NCI-H2029 (cell line): Measurements from ENCODE around the gene HS6ST2.
A peak's percentile ranks its signal among the peaks of the same experiment; 100 is the strongest.

Experiments
- DNase-seq: peaks from one replicate; lab custom pipeline; 2025; lab: John Stamatoyannopoulos, UW

Gene HS6ST2

GRCh38 chrX:132843363-132843762 is 115.1 kb downstream of the HS6ST2 start:
- no peak for DNase-seq

DNA sequence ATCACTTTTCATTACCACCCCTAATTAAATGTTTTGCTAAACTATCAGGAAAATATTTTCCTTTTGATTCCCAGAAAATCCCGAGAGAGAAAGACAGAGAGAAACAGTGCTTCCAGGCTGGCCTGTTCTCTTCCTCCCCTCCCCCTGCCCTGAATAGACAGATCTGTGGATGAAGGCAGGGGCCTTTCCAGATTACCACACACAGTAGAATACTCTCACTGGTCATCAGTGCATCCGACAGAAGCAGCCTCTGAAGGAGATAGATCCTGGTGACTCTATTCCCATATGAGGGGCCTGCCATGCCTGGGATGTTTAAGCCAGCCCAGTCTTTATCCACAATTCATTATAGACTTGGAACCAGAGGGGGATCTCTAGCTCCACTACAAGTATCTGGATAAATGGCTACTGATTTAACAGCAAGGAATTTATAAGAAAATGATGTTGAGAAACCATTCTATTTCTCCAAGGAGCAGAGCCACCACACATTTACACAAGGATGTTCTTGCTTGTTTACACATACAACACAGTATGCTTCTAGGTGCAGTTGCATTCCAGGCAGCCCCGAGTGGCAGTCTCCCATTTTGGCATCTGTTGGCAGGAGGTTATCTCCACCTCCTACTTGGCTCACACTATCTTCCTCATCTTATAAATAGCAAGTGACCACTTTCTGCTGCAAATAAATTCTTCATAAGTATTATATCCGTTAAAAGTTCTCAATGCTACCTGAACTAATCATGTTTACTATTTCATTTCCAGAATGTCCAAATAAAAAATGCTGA is 115.8 kb downstream of the HS6ST2 start:
- DNase-seq, result no peak

GRCh38 chrX:132837967-132838366 is 120.5 kb downstream of the HS6ST2 start:
- no peak for DNase-seq

- DNase-seq, result no peak
These were observed 121.3 kb downstream of the HS6ST2 start for GRCh38 chrX:132837126-132837525.

DNA sequence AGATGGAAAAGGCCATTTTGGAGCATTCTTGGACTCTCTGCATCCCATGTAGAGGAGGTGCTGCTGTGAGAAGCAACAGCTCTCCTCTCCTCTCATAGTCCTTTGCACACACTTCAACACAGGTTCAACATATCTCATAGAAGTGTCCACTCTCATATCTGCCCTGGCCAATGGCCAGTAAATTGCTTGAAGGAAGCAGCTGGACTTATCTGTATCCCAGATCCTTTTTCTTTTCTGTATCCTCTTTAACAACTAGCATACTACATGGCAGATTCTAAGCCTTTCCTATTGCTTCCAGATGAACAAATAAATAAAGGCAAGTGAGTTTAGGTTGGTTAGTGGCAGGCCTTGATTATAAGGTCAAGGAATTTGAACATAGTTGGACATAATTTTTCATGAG is 122.0 kb downstream of the HS6ST2 start:
- no peak for DNase-seq

- no peak for DNase-seq
These were observed 123.7 kb downstream of the HS6ST2 start for GRCh38 chrX:132834741-132835140.

GRCh38 chrX:132834109-132834508 is 124.3 kb downstream of the HS6ST2 start:
- no peak for DNase-seq

- no peak for DNase-seq
These were observed 125.1 kb downstream of the HS6ST2 start for GRCh38 chrX:132833373-132833772.

GRCh38 chrX:132831336-132831973 is 127.0 kb downstream of the HS6ST2 start:
- DNase-seq, result no peak

- no peak for DNase-seq
These were observed 135.8 kb downstream of the HS6ST2 start for GRCh38 chrX:132822634-132823012.

DNA sequence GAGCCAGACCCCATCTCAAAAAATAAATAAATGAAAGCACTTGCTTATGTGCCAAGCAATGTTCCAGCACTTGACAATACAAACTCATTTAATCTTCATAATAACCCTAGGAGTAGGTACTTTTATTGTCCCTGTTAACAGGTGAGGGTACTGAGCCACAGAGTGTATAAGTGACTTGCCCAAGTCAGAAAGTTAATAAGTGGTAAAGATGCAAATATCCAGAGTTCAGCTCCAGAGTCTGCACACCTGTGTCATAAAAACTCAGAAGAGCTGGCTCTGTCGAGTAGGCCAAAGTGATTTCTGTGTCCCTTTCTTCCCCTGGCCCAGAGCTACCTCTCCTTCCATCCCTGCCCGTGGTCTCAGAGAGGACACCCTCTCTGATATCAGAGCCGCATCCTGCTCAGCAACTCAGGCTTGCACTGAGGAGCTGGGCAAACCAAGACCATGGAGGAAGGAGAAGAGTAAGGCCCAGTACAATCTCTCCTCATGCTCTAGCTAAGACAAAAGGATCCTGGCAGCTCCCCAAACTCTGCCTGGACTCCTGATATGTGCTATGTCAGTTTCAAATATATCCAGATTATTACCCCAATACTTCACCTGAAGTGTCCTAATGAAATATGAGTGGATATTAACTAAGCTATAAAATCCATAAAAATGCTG is 136.3 kb downstream of the HS6ST2 start:
- DNase-seq, result no peak

DNA sequence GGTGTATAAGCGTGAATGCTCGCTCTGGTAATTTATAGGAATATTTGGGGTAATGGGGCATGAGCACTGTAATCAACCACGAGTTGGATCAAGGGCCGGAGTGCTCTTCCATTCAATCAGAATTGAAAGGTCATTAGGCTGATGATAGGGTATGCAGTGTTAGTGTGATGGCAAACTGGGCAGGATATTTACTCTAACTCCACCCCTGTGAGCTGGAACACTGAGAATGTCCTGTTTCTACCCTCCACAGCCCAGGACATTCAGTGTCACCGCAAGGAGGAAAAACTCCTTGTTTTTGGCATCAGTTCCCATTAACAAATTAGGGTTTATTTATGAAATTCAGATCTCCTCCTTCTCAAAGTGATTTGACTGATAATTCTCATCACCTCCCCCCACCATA is 137.8 kb downstream of the HS6ST2 start:
- DNase-seq, result no peak

DNA sequence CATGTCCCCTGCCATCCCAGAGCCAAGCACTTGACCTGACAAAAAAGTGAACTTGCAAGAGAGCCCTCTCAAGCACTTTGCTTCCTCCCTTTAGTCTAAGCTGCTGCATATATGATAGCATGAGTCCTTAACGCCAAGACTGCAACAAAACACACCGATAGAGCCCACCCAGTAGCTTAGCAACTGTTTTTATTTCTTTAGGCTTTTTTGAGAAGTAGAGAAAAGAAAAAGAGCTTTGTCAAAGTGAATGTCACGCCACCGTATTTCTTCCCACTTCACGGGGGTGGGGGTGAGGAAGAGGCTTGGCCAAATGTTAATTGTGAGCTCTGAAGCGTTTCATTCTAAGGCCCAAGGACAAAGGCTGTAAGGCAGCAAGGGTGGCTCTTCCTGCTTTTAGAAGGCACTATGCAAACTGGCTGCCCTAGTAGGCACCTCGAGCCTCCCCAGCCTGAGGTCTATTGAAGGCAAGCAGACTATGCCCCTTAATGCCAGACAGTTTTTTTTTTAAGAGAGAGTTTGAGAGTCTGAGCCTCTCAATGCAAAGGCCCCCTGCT is 138.6 kb downstream of the HS6ST2 start:
- no peak for DNase-seq

GRCh38 chrX:132818638-132819037 is 139.8 kb downstream of the HS6ST2 start:
- no peak for DNase-seq

DNA sequence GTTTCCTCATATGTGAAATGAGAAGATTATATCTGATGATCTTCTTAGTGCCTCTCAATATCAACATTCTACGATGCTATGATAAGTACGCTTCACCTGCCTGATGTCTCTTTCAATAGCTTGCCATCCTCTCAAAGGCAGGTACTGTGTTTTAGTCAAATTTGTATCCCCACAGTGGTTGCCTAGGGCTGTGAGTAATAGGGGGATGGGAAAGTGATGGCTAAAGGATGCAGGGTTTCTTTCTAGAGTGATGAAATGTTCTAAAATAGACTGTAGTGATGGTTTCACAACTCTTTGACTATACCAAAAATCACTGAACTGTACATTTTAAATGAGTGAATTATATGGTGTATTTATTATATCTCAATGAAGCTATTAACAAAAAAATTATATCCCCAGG is 142.8 kb downstream of the HS6ST2 start:
- DNase-seq, result no peak

- no peak for DNase-seq
These were observed 147.3 kb downstream of the HS6ST2 start for GRCh38 chrX:132810964-132811712.

GRCh38 chrX:132810488-132810887 is 147.9 kb downstream of the HS6ST2 start:
- no peak for DNase-seq

- DNase-seq, result no peak
These were observed 148.8 kb downstream of the HS6ST2 start for GRCh38 chrX:132809581-132809980.

GRCh38 chrX:132807411-132808030 is 150.9 kb downstream of the HS6ST2 start:
- DNase-seq, result no peak

- no peak for DNase-seq
These were observed 156.4 kb downstream of the HS6ST2 start for GRCh38 chrX:132802033-132802432.

GRCh38 chrX:132795181-132795580 is 163.2 kb downstream of the HS6ST2 start:
- DNase-seq, result no peak

DNA sequence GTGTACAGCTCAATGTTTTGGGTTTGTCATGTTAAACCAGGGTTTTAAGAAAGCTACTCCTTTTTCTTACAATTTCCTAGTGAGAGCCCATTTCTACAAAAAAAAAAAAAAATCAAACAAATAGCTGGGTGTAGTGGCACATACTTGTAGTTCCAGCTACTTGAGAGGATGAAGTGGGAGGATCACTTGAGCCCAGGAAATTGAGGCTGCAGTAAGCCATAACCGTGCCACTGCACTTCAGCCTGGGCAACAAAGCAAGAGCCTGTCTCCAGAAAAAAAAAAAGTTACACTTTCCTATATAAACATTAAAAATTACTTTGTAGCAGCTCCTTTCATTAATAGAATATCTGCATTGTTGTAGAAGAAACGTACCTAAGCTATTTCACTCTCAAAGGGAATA is 166.7 kb downstream of the HS6ST2 start:
- DNase-seq, result peak; percentile 2
